Stimulated activated CD8-positive, alpha-beta memory T cell treated with anti-CD3 and anti-CD28 coated beads, Interleukin-4, amount 100 ng/mL, for 4 hours (primary cell): ENCODE data around the gene DAO.
A peak's percentile ranks its signal among the peaks of the same experiment; 100 is the strongest.

Experiments used
- DNase-seq, 2 donors: peaks; one replicate each; pipeline ENCODE4 v3.0.0-alpha.2; 2020; ENCODE audit warnings: low read depth in 2 of 2, low spot score in 1 of 2

DAO gene

DNA sequence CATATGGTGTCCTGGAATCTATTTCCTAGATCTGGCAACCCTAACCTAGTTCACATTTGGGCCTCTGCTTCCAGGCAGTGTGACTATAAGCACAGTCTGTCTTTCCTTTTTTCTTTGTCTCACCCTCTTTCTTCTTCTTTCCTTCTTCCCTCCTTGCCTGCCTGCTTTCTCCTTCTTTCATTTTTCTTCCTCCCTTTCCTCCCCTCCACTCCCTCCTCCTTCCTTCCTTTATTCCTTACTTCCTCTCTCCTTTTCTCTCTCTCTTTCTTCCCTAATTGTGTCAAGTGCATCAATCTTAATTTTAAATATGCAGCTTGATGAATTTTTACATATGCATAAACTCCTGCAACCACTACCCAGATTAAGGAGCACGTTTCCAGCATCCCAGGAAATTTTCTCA, 4.6 kb upstream of the DAO start:
- DNase-seq, result no peak

DNA sequence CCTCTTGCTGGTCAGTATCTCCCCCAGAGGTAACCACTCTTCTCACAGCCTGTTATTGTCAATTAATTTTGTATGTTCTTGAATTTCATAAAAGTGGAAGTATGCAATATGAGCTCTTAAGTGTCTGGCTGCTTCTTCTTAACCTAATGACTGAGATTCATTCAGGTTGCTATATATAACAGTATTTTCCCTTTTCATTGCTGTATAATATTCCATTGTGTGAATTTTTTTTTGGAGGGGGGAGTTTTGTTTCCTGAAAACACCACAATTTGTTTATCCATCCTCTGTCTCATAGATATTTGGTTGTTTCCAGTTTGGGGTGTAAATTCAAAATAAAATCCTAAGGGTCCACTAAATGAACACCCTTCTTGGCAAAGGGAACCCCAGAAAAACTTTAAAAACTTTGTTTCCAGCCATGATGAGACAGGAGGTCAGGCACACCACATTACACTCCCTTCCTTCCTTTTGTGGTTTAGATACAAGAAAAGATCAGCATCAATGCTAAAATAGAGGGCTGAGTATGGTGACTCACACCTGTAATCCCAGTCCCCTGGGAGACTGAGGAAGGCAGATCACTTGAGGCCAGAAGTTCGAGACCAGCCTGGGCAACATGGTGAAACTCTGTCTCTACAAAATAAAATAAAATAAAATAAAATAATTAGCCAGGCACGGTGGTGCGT, 4.1 kb upstream of the DAO start:
- no peak for DNase-seq

DNA sequence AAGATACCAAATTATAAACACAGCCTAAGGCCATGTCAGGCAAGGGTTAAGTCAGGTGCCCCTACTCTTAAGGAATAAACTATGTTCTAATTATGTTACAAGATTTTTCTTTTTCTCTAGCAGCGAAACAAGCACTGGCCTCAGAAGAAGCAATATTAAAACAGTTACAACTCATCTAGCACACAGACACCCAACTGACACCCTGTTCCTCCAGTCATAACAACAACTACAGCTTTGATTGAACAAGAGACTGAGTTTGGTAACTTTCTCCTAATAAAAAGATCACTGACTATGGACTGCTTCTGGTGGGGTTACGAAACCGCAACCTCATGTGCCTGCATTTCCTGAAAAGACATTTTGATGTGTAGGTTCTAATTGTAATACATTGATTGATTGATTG, 3.3 kb upstream of the DAO start:
- no peak for DNase-seq

DNA sequence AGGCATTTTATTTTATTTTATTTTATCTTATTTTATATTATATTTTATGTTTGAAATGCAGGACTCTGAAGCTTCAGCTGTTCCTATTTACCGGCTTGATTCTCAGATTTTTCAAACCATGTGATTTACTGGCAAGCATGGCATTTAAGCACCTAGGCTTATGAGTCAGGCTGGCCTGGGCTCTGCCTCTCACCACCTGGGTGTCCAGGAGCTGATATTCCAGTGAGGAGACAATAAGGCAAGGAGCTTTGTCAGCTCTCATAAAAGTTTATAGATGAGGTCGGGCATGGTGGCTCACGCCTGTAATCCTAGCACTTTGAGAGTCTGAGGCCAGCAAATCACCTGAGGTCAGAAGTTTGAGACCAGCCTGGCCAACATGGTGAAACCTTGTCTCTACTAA, 2.1 kb downstream of the DAO start:
- no peak for DNase-seq

DNA sequence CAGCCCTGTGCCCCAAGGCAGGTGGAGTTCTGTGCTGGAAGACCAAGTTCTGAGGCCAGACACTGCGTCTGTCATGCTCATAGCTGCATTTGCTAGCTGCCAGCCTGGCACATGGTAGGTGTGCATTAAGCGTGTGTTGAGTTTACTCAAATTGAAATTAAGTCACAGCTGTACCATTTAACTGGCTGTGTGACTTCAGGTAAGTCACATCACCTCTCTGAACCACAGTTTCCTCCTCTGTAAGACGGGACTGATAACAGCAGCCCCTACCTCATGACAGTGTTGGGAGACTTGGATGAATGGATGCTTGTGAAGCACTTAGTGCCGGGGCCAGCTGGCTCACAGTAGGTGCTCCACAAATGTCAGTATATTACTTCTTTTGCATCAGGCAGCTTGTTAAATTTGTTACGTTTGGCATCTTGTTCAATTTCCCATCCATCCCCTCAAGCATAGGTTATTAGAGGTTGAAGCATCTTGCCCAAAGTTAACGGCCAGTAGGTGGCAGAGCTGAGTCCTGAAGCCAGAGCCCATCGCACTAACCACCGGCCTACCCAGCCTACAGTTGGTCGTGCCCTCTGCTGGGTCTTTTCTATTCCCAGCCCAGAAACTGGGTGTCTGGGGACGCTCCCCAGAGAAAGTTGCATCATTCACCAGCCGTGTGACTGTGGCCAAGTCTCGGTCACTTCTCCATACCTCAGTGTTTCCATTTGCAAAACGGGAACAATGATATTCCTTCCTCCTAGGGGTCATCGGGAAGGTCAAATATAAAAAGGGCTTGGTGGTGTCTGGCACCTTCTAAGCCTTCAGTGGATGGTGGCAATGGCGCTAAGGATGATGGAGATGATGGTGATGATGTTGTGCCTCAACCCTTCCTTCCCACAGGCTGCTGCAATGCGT, 4.5 kb downstream of the DAO start:
- DNase-seq, result peak; percentile 15 to 43

DNA sequence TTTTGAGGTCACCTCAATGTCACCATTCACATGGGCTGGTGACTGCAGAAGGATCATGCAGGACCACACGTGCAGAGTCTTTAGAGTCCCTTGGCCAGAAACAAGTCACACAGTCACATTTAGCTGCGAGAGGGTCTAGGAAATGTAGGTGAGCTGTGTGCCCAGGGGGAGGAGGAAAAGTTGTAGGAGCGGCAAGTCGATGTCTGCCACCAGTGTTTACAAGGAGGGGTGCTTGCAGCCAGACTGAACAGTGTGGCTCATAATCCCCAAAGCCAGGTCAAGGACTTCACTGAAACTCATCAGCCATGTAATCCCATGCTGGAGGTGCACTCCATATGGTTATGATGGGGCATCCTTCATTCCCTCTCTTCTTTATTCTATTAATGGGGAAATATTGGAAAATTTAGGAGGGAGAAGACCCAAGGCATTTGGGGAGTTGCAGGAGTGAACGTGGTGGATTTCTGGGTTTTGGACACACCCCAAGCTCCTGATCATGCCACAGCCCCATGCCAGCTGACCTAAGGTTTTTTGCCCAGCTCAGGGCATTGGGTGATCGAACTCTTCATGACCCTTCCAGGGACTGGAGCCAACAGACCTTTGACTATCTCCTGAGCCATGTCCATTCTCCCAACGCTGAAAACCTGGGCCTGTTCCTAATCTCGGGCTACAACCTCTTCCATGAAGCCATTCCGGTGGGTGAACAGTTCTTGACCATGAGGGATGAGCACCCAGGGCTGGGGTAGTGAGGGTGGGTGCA, 7.2 kb downstream of the DAO start:
- no peak for DNase-seq

DNA sequence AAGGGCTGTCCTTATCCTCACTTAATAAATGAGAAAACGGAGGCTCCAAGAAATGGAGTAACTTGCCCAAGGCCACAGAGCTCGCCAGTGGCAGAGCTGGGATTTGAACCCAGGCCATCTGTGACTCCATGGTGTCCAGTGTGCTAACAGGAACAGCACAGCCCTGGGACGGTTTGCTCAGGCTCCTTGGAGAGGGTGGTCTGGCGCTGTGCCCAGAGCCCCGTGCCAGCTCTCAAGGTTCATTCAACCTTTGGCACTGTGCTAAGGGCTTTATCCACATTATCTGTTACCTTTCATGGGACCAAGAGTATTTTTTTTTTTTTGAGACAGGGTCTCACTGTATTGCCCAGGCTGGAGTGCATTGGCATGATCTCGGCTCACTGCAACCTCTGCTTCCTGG, 8.1 kb downstream of the DAO start:
- no peak for DNase-seq

DNA sequence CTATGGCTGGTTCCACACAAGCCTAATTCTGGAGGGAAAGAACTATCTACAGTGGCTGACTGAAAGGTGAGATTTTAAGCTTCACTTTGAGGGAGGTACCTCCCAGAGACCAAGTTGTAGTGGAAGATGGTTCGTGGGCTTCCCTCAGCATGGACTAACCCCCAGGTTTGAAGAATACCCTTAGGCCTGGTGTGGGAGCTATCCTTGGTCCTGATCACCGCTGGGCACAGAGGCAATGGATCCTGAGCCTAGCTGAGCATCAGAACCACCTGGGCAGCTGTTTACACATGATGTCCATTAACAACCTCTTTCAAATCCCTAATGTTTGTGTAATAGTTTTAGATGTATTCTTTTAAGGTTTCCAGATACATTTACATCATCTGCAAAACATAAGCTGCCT, 10.3 kb downstream of the DAO start:
- no peak for DNase-seq

DNA sequence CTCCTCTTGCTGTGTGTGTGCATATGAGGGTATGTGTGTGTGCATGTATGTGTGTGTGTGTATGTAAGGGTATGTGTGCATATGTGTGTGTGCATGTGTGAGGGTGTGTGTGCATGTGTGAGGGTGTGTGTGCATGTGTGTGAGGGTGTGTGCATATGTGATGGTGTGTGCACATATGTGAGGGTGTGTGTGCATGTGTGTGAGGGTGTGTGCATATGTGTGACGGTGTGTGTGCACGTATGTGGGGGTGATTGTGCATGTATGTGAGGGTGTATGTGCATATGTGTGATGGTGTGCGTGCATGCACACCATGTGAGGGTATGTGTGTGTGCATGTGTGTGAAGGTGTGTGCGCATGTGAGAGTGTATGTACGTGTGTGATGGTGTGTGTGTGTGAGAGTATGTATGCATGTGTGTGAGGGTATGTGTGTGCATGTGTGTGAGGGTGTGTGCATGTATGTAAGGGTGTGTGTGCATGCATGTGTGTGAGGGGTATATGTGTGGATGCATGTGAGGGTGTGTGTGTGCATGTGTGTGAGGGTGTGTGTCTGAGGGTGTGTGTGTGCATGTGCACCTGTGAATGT, 15.4 kb downstream of the DAO start:
- DNase-seq, result no peak

DNA sequence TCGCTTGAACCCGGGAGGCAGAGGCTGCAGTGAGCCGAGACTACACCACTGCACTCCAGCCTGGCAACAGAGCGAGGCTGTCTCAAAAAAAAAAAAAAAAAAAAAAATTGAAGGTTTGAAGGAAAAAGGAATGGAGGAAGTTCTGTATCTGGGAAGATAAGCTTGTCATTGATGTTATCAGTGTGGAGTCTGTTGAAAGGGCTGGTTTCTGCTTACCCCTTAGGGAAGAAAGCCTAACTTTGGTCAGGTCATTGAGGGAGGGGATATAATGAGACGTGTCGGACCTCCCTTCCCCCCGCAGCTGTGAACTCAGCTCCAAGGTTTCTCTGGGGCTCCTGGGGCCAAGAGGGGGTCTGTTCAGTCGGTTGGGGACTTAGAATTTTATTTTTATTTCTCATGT, 16.4 kb downstream of the DAO start:
- DNase-seq, result no peak

DNA sequence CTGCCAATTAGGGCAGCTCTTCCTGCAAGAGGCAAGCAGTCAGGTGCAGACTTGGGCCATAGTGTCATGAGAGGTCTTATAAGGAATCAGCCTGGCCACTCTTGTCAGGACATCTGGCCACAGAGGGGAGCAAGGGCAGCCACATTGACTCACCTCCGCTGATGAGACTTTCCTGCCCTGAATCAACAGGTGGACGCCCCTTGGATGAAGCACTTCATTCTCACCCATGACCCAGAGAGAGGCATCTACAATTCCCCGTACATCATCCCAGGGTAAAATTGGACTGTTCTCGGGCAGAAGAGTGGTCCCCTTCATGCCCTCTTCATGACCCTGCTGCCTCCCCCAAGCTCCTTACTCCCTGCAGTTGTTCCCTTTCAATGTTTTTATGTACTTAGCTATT, 16.9 kb downstream of the DAO start:
- no peak for DNase-seq

DNA sequence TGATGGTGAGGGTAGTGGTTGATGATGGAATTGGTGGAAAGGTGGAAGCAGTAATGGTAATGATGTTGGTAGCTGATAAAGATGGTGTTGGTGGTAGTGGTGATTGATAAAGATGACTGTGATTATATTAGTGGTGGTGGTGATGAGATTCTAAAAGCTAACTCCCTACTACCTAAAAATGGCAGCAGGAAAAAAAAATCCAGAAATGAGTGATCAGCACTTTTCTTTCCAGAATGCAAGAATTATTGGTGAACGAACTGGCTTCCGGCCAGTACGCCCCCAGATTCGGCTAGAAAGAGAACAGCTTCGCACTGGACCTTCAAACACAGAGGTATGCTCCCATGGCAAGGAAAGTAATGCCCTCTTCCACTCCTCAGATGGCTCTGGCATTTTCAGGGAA, 19.3 kb downstream of the DAO start:
- DNase-seq, result no peak

DNA sequence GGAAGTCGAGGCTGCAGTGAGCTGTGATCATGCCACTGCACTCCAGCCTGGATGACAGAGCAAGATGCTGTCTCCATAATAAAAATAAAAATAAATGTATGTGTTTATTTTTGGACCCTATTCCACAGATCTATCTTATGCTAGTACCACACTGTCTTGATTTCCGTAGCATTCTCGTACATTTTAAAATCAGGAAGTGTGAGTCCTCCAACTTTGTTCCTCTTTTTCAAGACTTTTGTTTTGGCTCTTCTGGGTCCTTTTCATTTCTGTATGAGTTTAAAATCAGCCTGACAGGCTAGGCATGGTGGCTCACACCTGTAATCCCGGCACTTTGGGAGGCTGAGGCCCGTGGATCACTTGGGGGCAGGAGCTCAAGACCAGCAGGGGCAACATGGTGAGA, 25.8 kb downstream of the DAO start:
- no peak for DNase-seq

DNA sequence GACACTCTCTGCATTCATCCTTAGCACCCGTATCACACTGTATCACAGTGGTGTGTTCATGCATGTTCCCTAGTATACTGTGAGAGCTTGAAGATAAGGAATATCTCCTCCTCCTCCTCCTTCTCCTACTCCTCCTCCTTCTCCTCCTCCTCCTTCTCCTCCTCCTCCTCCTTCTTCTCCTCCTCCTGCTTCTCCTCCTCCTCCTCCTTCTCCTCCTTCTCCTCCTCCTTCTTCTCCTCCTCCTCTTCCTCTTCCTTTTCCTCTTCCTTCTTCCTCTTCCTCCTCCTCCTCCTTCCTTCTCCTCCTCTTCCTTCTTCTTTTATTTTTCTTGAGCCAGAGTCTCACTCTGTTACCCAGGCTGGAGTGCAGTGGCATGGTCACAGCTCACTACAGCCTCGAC, 27.1 kb downstream of the DAO start:
- no peak for DNase-seq

DNA sequence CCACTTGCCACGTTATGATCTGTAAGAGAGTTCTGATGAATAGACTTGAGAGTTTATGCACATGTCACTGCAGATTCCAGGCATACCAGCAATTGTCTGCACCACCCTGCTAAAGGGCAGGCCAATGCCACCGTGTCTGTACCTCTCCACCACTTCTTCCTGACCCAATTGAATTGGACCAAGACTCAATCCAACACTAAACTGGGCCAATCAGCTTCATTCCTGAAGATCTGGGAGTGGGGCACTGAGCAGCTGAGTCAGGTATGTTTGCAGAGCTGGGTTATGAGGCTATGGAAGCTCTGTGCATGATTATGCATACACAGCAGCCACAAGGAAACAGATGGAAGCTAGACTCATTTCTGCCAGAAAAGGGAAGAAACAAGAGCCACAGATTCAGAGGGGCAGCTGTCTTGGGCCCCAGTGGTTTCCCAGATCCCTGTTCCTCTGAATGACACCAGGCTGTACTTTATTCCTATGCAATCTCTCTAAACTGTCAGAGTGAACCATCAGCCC, 28.0 kb downstream of the DAO start:
- no peak for DNase-seq

DNA sequence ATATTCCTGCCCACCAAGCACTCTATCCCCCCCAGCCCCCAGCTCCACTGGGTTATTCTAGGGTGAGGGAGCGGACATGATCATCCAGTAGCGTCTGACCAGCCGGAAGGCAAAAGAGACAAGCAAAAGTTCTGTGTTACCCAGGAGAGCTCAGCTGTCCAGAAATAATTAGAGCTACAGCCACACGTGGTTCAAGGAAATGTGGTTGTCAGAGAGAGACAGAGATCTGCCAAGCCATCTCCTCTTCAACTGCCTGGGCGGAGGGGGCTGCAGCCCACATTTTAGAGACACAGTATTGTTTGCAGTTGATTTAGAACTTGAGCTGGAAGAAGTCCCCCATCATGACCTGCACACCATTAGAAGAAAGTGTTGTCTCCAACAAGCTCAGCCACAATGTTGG, 30.4 kb downstream of the DAO start:
- no peak for DNase-seq

DNA sequence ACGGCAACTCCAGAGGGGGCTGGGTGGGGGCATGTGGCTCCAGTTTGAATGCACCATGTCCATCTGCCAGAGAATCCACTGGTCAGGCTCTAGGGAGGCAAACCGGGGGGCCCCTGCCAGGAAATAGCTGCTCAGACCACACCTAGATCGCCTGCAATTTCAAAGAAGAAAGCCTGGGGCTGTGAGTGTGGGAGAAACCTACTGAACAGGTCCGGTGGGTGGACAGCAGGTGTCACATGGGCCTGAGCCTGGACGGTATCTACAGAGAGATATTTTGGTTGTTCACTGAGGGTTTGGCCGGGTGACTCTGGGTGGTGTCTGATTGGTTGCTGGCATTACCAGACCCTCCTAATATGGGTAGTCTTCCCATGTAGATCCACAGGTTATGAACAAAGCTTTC, 32.0 kb downstream of the DAO start:
- DNase-seq, result no peak

DNA sequence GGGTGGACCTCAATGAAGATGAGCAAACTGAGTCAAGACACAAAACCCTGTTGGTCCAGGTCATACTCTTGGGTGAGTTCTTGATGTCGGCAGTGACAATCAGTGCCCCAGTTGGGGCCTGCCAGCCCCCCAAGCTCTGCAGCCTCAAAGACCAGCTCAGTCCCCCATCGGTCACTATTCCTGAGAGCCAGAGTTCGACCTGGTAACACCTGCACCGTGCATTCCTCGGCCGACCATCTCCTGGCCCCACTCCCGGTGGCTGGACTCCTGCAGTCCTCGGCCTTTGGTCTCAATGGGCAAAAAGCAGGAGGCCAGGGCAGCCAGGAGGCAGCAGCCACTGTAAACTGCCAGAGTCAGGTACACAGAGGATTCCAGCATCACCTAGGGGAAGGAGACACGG, 32.5 kb downstream of the DAO start:
- DNase-seq, result no peak

DNA sequence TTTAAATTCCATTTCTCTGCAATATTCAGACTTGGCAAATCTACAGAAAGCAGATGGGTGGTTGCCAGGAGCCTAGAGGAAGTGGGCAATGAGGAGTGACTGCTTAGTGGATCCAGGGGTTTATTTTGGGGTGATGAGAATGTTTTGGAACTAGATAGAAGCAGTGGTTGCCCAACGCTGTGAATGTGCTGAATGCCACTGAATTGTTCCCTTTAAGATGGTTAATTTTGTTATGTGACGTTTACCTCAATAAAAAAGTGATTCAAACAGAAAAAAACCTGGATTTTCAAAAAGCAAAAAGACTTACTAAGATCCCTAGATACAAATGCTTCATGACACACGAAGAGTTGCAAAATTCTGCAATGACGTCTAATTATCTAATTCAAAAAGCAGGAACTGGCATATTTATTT, 34.2 kb downstream of the DAO start:
- DNase-seq, result no peak

DNA sequence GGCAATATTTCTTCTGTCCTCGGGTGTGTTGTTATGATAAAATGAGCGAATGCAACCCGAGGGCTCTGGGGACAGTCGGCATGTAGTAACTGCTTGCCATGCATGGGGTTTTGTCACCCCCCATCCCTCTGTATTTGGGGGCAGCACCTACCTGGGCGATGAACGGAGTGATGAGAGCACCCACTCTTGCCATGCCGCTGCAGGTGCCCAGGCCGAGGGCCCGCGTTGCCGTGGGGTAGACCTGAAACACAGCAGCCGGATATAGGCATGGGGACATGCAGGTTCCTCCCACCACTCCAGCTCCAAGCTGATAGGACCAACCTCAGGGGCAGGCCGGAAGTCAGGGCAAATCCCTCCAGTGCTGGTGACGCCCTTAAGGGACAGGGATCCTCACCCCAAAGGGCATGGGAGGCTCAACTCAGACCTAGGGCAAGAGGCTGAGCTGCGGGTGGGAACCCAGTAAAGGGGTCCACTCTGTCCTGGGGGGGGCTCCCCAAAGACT, 35.8 kb downstream of the DAO start:
- no peak for DNase-seq

DNA sequence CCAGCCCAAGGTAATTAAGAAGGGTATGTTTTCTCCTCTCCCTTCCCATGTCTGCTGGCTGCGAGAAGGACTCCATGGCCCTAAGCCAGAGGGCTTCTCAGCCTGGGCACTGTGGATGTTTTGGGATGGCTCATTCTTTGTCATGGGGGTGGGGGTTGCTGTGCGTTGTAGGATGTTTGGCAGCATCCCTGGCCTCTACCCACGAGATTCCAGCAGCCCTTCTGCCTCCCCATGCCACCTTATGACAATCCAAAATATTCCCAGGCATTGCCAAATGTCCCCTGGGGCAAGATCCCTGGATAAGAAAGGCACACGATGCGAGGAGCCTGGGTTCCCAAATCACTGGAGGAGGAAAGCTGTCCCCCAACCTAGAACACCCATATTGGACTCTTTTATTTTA, 36.4 kb downstream of the DAO start:
- DNase-seq, result no peak
